Measurements from ENCODE around the gene KRT71.

Gene KRT71

GRCh38 chr12:52539083-52539820, 13.7 kb downstream of the KRT71 start:
- no peak for DNase-seq (ENCODE audit: low spot score)

- no peak for DNase-seq (ENCODE audit: low spot score)
These were observed 15.8 kb downstream of the KRT71 start for GRCh38 chr12:52537101-52537500.

- no peak for DNase-seq (ENCODE audit: low spot score)
These were observed 17.4 kb downstream of the KRT71 start for GRCh38 chr12:52535574-52535973.

- no peak for DNase-seq (ENCODE audit: low spot score)
These were observed 18.5 kb downstream of the KRT71 start for GRCh38 chr12:52534482-52534881.

GRCh38 chr12:52533686-52534470, 19.1 kb downstream of the KRT71 start:
- DNase-seq (ENCODE audit: low spot score): no peak

- no peak for DNase-seq (ENCODE audit: low spot score)
These were observed 20.3 kb downstream of the KRT71 start for GRCh38 chr12:52532636-52533035.

DNA sequence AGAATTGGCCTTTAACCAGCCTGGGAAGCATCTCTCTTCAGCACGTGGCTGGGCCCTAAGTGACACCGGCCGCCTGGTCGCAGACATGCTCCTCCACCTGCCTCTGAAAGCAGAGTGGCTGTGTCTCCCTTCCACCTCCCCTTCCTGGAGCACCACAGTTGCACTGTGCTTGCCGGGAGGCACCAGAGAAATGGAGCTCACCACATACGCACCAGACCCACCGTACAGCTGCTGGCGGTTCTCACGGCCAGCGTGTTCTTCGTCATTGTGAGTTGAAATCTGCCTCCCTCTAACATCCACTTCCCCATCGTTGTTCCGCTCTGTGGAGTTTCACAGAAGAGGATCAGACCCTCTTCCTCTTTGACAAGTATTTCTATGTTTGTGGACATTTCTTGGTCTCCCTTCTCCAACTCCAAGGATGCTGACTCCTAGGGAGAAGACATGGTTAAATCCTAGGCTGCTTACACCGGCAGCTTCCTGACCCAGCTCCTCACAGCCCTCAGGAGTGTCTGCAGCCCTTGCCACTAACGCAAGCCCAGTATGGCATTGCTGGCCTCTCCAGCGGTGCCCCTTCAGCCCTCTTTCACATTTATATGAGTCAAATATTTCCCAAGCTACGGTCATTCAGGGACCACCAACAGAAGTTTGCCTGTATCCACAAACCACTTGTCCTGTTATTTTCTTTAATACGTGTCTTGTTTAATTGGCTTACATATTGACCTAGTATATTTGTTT, 21.2 kb downstream of the KRT71 start:
- no peak for DNase-seq (ENCODE audit: low spot score)

DNA sequence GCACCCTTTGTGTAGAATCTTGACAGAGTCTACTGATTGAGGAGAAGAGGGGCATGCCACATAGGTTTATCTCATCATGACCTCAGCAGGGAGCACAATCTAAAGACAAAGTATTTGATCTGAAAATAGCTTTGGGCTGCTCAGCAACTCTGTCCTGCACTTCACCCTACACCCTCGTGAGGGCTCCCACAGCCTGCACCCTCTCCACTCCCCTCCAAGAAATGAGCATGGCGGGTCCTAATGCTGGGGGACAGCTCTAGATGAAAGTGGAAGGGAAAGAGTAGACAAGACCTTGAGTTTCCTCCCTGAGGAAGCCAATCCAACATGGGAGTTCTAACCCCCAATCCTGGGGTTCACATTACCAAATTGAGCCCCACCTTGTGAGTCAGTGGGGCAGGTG, 22.0 kb downstream of the KRT71 start:
- no peak for DNase-seq (ENCODE audit: low spot score)

GRCh38 chr12:52530366-52530765, 22.6 kb downstream of the KRT71 start:
- no peak for DNase-seq (ENCODE audit: low spot score)

GRCh38 chr12:52529846-52530245, 23.1 kb downstream of the KRT71 start:
- DNase-seq (ENCODE audit: low spot score): no peak

DNA sequence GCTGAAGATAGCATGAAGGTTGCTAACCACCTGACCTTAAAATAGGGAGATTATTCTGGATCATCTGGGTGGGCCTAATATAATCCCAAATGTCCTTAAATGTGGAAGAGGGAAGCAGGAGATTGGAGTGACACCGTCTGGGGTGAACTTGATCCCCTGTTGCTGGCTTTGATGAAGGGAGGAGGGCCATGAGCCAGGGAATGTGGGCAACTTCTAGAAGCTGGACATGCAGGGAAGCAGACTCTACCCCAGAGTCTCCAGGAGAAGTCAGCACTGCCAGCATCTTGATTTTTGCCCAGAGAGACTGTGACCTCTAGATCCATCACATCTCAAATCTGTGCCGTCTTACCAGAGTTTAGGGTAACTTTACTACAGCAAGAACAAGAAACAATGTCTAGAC, 23.5 kb downstream of the KRT71 start:
- no peak for DNase-seq (ENCODE audit: low spot score)

DNA sequence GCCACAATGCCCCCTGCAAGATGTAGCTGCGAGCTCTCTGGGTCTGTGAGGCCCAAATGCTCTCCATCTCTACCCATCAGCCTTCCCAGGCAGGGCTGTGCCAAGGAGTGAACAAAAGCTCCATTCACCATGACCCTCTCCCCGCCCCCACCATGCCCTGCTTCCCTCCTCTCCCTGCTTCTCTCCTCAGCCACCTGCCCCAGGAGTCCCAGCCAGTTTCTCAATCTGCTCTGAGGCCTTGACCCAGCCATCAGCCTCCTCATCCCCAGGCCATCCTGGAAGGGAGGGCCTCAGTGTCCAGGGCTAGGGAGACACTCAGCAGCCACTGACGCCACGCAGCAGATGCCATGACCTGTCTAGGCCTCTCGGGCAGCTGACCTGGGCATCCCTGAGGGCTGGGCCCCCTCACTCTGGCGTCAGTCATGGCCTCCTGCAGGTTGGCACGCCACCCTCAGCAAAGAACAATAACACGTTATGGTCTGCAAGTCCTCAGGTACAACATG, 24.3 kb downstream of the KRT71 start:
- no peak for DNase-seq (ENCODE audit: low spot score)

- no peak for DNase-seq (ENCODE audit: low spot score)
These were observed 25.7 kb downstream of the KRT71 start for GRCh38 chr12:52527121-52527800.

DNA sequence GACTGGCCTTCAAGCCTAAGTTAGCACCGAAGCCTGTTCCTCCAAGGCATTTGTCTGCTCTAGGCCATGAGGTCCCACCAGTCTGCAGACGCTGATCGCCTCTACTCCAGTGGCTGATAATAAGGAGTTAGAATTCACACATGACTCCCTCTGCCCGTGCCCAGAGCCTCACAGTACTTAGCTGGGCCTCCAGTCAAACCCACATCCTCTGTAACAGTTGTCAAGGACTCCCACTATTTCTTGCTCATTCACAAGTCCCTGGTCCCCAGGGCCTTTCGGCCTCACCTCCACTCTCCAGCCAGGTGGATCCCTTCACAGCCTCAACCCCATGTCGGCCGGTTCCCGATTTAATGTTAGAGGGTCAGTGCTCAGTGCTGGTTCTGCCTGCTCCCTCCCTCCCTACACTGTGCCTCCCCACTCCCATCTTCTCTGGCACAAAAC, 26.4 kb downstream of the KRT71 start:
- DNase-seq (ENCODE audit: low spot score): no peak

GRCh38 chr12:52525661-52526499, 27.1 kb downstream of the KRT71 start:
- DNase-seq (ENCODE audit: low spot score): no peak

- no peak for DNase-seq (ENCODE audit: low spot score)
These were observed 27.9 kb downstream of the KRT71 start for GRCh38 chr12:52524898-52525591.

DNA sequence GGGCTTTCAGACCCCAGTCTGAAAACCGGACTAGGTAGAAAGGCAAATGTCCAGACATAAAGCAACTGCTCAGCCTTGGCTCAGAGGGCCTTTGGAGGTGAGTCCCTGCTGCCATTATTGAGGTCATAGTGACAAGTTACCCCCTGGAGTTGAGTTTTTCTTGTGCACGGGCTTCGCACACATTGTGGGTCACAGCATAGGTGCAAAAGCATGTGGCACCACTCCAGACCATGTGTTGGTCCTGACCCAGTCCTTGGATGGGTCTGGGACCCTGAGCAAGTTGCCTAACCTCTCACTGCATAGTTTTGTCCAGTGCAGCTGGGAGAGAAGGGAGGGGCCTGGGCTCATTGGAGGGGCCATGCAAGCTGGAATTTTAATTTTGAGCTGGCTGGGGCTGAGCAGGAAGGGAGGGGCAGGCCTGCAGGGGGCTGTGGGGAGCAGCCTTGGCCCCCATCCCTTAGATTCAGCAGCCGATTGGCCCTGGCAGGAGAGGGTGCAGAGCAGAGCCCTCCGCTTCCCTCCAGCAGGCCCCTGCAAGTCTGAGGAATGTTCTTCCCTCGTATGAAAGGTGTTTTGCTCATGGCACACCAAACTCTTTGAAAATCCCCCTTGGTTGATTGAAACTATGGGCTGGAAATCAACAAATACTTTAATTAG, 28.6 kb downstream of the KRT71 start:
- no peak for DNase-seq (ENCODE audit: low spot score)

GRCh38 chr12:52523824-52524223, 29.1 kb downstream of the KRT71 start:
- DNase-seq (ENCODE audit: low spot score): no peak

- no peak for DNase-seq (ENCODE audit: low spot score)
These were observed 30.5 kb downstream of the KRT71 start for GRCh38 chr12:52522346-52523011.

Measured in COLO829 (cell line).